ENCODE data around the gene PDXP. TPM values are rescaled to one million over a fixed set of nuclear protein-coding genes. Genes with fewer than 3 reads are reported as not detected.

The PDXP gene
- total and polyA plus RNA-seq, 2 of the 4 experiments (the other 2 are of a cell fraction) = 5.4 to 24.1 TPM

- Histone ChIP-seq H2BK20ac (ENCODE audit: low read depth, low read length) (no peak overlapping the region), H3K79me1 (ENCODE audit: low read depth in 1 of 2, low read length in 2 of 2) (no peaks in the 10 kb centered on the region), H3K4ac (ENCODE audit: low read depth, low read length) (no peak overlapping the region), H3K4me3 (ENCODE audit: insufficient read depth, low read depth, low read length) (no peak overlapping the region), H2BK120ac (ENCODE audit: low read depth, low read length) (no peak overlapping the region), H3K9me1 (ENCODE audit: insufficient read depth, low read length) (no peaks in the 10 kb centered on the region), H3K18ac (ENCODE audit: low read depth, low read length) (no peak overlapping the region), H4K8ac (ENCODE audit: low read depth in 2 of 2, low read length in 2 of 2) (no peak overlapping the region), H4K5ac (ENCODE audit: low read depth, low read length) (no peak overlapping the region), H3K9me3 (ENCODE audit: control insufficient read depth, insufficient read depth, low read length) (no peaks in the 10 kb centered on the region), H3K4me1 (ENCODE audit: control insufficient read depth, insufficient read depth, low read length) (no peaks in the 10 kb centered on the region), H3K9ac (ENCODE audit: low read depth, low read length) (no peak overlapping the region), H3K14ac (replicated peaks; ENCODE audit: low read depth, low read length) (no peak overlapping the region), H2AFZ (replicated peaks; ENCODE audit: low read length, poor library complexity) (no peak overlapping the region), H4K91ac (ENCODE audit: insufficient read depth, low read depth, low read length) (no peak overlapping the region), H3K27ac (ENCODE audit: insufficient read depth, low read length) (no peak overlapping the region), H3K23ac (ENCODE audit: low read depth, low read length) (no peak overlapping the region), H4K20me1 (ENCODE audit: insufficient read depth, low read length) (no peaks in the 10 kb centered on the region), H2BK5ac (ENCODE audit: low read depth, low read length, poor library complexity, severe bottlenecking) (no peak overlapping the region), H3K56ac (ENCODE audit: extremely low read depth, insufficient read depth, low read length) (no peak overlapping the region), H2BK15ac (ENCODE audit: low read depth, low read length) (no peak overlapping the region), H3K4me2 (ENCODE audit: low read depth, low read length) (no peak overlapping the region), H3K27me3 (ENCODE audit: control insufficient read depth, insufficient read depth, low read length) (no peaks in the 10 kb centered on the region), H2AK5ac (ENCODE audit: low read depth, low read length) (no peak overlapping the region), H3K36me3 (ENCODE audit: control insufficient read depth, insufficient read depth, low read length) (peaks cover 61% of the 10 kb centered on the region), H2AK9ac (replicated peaks; ENCODE audit: low read depth, low read length, poor library complexity) (no peak overlapping the region)
- TF ChIP-seq, protein P1, sequence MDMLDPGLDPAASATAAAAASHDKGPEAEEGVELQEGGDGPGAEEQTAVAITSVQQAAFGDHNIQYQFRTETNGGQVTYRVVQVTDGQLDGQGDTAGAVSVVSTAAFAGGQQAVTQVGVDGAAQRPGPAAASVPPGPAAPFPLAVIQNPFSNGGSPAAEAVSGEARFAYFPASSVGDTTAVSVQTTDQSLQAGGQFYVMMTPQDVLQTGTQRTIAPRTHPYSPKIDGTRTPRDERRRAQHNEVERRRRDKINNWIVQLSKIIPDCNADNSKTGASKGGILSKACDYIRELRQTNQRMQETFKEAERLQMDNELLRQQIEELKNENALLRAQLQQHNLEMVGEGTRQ (IDR thresholded peaks at IDR 0.05; ENCODE audit: low read depth, low read length) = no peak
- no peak for TF ChIP-seq RAD21 (IDR thresholded peaks at IDR 0.05; ENCODE audit: low read length)
- TF ChIP-seq, protein P2, sequence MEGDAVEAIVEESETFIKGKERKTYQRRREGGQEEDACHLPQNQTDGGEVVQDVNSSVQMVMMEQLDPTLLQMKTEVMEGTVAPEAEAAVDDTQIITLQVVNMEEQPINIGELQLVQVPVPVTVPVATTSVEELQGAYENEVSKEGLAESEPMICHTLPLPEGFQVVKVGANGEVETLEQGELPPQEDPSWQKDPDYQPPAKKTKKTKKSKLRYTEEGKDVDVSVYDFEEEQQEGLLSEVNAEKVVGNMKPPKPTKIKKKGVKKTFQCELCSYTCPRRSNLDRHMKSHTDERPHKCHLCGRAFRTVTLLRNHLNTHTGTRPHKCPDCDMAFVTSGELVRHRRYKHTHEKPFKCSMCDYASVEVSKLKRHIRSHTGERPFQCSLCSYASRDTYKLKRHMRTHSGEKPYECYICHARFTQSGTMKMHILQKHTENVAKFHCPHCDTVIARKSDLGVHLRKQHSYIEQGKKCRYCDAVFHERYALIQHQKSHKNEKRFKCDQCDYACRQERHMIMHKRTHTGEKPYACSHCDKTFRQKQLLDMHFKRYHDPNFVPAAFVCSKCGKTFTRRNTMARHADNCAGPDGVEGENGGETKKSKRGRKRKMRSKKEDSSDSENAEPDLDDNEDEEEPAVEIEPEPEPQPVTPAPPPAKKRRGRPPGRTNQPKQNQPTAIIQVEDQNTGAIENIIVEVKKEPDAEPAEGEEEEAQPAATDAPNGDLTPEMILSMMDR (conservative IDR thresholded peaks at IDR 0.05; ENCODE audit: low read depth, low read length) = no peak
- TF ChIP-seq MXI1 (IDR thresholded peaks at IDR 0.05; ENCODE audit: borderline replicate concordance, low read depth, low read length) = no peak
- TF ChIP-seq MAZ (IDR thresholded peaks at IDR 0.05; ENCODE audit: borderline replicate concordance, low read depth, low read length) = no peak
- no peak for TF ChIP-seq BHLHE40 (IDR thresholded peaks at IDR 0.05; ENCODE audit: low read depth, low read length)
- TF ChIP-seq MAFK (IDR thresholded peaks at IDR 0.05; ENCODE audit: low read depth, low read length) = no peak
- no peak for TF ChIP-seq RFX5 (IDR thresholded peaks at IDR 0.05; ENCODE audit: low read depth, low read length)
- TF ChIP-seq POLR2A (IDR thresholded peaks at IDR 0.05; ENCODE audit: low read depth, low read length) = no peak
- DNase-seq = no peak
- WGBS, 2 experiments (ENCODE audit: extremely low coverage in 2 of 2, insufficient read length in 1 of 2) = 100% methylated on average over 3 of the region's 17 CpGs; no CpG with 5 or more reads in 1 of the 2 experiments
- BruUV-seq (replicated peaks) = no TSS peak
- dilution Hi-C loops (cut with HindIII; ENCODE audit: low sequenced_read_pairs, unreplicated experiment) (no loop called here), intact Hi-C loops (cut with micrococcal nuclease) (no loop called here), in situ Hi-C loops (cut with MboI; ENCODE audit: low sequenced_read_pairs) (no loop called here)
- ATAC-seq (ENCODE audit: low read depth) = no peak
- POLR2A ChIA-PET (ENCODE audit: unreplicated experiment) = no interaction called here
- CTCF ChIA-PET = no interaction called here
Observed at GRCh38 chr22:37650463-37651136, 7.9 kb upstream of the PDXP start.
